Measurements from ENCODE around the gene ZNF652. TPM values are rescaled to one million over a fixed set of nuclear protein-coding genes. Genes with fewer than 3 reads are reported as not detected.

ZNF652 gene
- total and polyA plus RNA-seq, 2 experiments from 2014 or later, result 36.2 to 54.5 TPM

DNA sequence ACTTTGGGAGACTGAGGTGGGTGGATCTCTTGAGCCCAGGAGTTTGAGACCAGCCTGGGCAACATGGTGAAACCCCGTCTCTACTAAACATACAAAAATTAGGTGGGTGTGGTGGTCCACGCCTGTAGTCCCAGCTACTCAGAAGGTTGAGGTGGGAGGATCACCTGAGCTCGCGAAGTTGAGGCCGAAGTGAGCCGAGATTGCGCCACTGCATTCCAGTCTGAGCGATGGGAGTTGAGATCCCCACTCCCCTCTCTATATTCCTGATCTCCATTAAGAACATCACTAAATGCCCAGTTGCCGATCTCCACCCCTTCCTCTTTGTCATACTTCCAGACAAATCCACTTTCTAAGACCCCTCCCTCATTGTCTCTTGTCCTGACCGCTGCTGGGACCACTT lies 24.3 kb upstream of the ZNF652 start:
- Mint-ChIP-seq H3K36me3 (ENCODE audit: low read depth) (no peaks in the 10 kb centered on the region), H3K27me3 (ENCODE audit: insufficient read depth, low read depth, poor library complexity) (peaks cover 10% of the 10 kb centered on the region), H3K9me3 (no peaks in the 10 kb centered on the region), H3K4me3 (no peak overlapping the region), H3K4me1 (peaks cover 2% of the 10 kb centered on the region; the same call in 2 of the 3 replicates), H3K27ac (no peak overlapping the region)
- H3K4me3 ChIP-seq, result no peak overlapping the region
- ATAC-seq (no peak), DNase-seq (ENCODE audit: low spot score) (no peak)
- H3K4me2 ChIP-seq, result no peak overlapping the region
- H2AFZ ChIP-seq, result no peak overlapping the region
- H3K27me3 ChIP-seq (ENCODE audit: insufficient read depth), result no peaks in the 10 kb centered on the region
- TF ChIP-seq CREB1 (CRISPR knock-in tag; IDR thresholded peaks at IDR 0.05; ENCODE audit: low read depth), result no peak
- no peak for TF ChIP-seq EZH2phosphoT487 (IDR thresholded peaks at IDR 0.05; ENCODE audit: unreplicated experiment)
- TF ChIP-seq, protein P1, sequence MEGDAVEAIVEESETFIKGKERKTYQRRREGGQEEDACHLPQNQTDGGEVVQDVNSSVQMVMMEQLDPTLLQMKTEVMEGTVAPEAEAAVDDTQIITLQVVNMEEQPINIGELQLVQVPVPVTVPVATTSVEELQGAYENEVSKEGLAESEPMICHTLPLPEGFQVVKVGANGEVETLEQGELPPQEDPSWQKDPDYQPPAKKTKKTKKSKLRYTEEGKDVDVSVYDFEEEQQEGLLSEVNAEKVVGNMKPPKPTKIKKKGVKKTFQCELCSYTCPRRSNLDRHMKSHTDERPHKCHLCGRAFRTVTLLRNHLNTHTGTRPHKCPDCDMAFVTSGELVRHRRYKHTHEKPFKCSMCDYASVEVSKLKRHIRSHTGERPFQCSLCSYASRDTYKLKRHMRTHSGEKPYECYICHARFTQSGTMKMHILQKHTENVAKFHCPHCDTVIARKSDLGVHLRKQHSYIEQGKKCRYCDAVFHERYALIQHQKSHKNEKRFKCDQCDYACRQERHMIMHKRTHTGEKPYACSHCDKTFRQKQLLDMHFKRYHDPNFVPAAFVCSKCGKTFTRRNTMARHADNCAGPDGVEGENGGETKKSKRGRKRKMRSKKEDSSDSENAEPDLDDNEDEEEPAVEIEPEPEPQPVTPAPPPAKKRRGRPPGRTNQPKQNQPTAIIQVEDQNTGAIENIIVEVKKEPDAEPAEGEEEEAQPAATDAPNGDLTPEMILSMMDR (conservative IDR thresholded peaks at IDR 0.05; ENCODE audit: low read depth in 2 of 2), result no peak
- no peaks in the 10 kb centered on the region for H3K79me2 ChIP-seq (replicated peaks; ENCODE audit: insufficient read depth)
- H3K27ac ChIP-seq (ENCODE audit: low read depth), result no peak overlapping the region
- H3K9me2 ChIP-seq (ENCODE audit: insufficient read depth), result no peaks in the 10 kb centered on the region
- H4K20me1 ChIP-seq (replicated peaks; ENCODE audit: insufficient read depth), result no peaks in the 10 kb centered on the region
- no peaks in the 10 kb centered on the region for H3K4me1 ChIP-seq (ENCODE audit: insufficient read depth)
- H3K36me3 ChIP-seq (ENCODE audit: insufficient read depth), result no peaks in the 10 kb centered on the region
- no peaks in the 10 kb centered on the region for H3F3A ChIP-seq (replicated peaks; ENCODE audit: low read depth)

DNA sequence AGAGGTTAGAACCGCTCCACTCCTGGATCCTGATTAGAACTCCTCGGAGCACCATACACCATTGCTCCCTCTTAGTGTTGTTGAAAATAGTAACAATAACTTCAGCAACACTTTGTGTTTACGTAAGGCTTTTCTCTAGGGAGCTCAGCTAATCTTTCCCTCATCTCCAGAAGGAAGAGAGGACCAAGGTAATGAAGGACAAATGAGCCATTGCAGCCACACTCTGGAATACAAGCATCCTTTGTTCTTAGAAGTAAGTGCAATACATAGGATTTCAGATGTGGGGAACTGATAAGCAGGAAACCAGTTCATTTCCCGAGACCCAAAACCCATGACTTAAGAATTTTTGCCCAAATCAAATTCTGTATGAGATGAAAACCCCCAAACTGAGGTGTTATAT lies 22.9 kb upstream of the ZNF652 start:
- H3K9me3 Mint-ChIP-seq, result no peaks in the 10 kb centered on the region
- H3K4me1 Mint-ChIP-seq, result no peaks in the 10 kb centered on the region; the same call in 2 of the 3 replicates
- no peak overlapping the region for H3K4me3 Mint-ChIP-seq
- peaks cover 8% of the 10 kb centered on the region for H3K27me3 Mint-ChIP-seq (ENCODE audit: insufficient read depth, low read depth, poor library complexity)
- Histone ChIP-seq H3K27ac (ENCODE audit: low read depth) (no peak overlapping the region), H4K20me1 (replicated peaks; ENCODE audit: insufficient read depth) (no peaks in the 10 kb centered on the region), H3K27me3 (ENCODE audit: insufficient read depth) (no peaks in the 10 kb centered on the region), H3F3A (replicated peaks; ENCODE audit: low read depth) (no peaks in the 10 kb centered on the region), H2AFZ (no peak overlapping the region; the same call in 1 of the 2 replicates), H3K4me3 (no peak overlapping the region), H3K4me1 (ENCODE audit: insufficient read depth) (no peaks in the 10 kb centered on the region), H3K36me3 (ENCODE audit: insufficient read depth) (no peaks in the 10 kb centered on the region), H3K79me2 (replicated peaks; ENCODE audit: insufficient read depth) (no peaks in the 10 kb centered on the region), H3K4me2 (no peak overlapping the region), H3K9me2 (ENCODE audit: insufficient read depth) (no peaks in the 10 kb centered on the region)
- DNase-seq (ENCODE audit: low spot score) (no peak), ATAC-seq (no peak)
- H3K36me3 Mint-ChIP-seq (ENCODE audit: low read depth), result no peaks in the 10 kb centered on the region
- TF ChIP-seq CREB1 (CRISPR knock-in tag; IDR thresholded peaks at IDR 0.05; ENCODE audit: low read depth), result no peak
- TF ChIP-seq ZNF114 (CRISPR knock-in tag; IDR thresholded peaks at IDR 0.05), result no peak
- TF ChIP-seq, protein P2, sequence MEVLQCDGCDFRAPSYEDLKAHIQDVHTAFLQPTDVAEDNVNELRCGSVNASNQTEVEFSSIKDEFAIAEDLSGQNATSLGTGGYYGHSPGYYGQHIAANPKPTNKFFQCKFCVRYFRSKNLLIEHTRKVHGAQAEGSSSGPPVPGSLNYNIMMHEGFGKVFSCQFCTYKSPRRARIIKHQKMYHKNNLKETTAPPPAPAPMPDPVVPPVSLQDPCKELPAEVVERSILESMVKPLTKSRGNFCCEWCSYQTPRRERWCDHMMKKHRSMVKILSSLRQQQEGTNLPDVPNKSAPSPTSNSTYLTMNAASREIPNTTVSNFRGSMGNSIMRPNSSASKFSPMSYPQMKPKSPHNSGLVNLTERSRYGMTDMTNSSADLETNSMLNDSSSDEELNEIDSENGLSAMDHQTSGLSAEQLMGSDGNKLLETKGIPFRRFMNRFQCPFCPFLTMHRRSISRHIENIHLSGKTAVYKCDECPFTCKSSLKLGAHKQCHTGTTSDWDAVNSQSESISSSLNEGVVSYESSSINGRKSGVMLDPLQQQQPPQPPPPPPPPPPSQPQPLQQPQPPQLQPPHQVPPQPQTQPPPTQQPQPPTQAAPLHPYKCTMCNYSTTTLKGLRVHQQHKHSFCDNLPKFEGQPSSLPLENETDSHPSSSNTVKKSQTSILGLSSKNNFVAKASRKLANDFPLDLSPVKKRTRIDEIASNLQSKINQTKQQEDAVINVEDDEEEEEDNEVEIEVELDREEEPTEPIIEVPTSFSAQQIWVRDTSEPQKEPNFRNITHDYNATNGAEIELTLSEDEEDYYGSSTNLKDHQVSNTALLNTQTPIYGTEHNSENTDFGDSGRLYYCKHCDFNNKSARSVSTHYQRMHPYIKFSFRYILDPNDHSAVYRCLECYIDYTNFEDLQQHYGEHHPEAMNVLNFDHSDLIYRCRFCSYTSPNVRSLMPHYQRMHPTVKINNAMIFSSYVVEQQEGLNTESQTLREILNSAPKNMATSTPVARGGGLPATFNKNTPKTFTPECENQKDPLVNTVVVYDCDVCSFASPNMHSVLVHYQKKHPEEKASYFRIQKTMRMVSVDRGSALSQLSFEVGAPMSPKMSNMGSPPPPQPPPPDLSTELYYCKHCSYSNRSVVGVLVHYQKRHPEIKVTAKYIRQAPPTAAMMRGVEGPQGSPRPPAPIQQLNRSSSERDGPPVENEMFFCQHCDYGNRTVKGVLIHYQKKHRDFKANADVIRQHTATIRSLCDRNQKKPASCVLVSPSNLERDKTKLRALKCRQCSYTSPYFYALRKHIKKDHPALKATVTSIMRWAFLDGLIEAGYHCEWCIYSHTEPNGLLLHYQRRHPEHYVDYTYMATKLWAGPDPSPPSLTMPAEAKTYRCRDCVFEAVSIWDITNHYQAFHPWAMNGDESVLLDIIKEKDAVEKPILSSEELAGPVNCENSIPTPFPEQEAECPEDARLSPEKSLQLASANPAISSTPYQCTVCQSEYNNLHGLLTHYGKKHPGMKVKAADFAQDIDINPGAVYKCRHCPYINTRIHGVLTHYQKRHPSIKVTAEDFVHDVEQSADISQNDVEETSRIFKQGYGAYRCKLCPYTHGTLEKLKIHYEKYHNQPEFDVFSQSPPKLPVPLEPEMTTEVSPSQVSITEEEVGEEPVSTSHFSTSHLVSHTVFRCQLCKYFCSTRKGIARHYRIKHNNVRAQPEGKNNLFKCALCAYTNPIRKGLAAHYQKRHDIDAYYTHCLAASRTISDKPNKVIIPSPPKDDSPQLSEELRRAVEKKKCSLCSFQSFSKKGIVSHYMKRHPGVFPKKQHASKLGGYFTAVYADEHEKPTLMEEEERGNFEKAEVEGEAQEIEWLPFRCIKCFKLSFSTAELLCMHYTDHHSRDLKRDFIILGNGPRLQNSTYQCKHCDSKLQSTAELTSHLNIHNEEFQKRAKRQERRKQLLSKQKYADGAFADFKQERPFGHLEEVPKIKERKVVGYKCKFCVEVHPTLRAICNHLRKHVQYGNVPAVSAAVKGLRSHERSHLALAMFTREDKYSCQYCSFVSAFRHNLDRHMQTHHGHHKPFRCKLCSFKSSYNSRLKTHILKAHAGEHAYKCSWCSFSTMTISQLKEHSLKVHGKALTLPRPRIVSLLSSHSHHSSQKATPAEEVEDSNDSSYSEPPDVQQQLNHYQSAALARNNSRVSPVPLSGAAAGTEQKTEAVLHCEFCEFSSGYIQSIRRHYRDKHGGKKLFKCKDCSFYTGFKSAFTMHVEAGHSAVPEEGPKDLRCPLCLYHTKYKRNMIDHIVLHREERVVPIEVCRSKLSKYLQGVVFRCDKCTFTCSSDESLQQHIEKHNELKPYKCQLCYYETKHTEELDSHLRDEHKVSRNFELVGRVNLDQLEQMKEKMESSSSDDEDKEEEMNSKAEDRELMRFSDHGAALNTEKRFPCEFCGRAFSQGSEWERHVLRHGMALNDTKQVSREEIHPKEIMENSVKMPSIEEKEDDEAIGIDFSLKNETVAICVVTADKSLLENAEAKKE (CRISPR knock-in tag; IDR thresholded peaks at IDR 0.05), result no peak
- no peak for TF ChIP-seq JUNB (IDR thresholded peaks at IDR 0.05; ENCODE audit: unreplicated experiment)
- H3K27ac Mint-ChIP-seq, result no peak overlapping the region

Measured in GM23338 (cell line).